Central memory CD8-positive, alpha-beta T cell (primary cell): ENCODE data around the gene PACSIN2.
A peak's percentile ranks its signal among the peaks of the same experiment; 100 is the strongest.
"Not testable (repeated sequence)": the region's sequence is repeated elsewhere in the genome, so short reads cannot be mapped to it uniquely, and the experiment has no call there.

Experiments used
- ATAC-seq: fragments of 150-1000 bp; cut with Tn5 transposase; replicated peaks from 2 replicates; pipeline ENCODE4 v1.10.0; 2022; ENCODE audit warnings: mild to moderate bottlenecking, moderate FRiP score, moderate number of reproducible peaks; ENCODE audit not compliant: poor library complexity, severe bottlenecking; ENCODE audit errors: extremely low read depth
- DNase-seq, 2 donors: peaks; one replicate each; pipeline ENCODE4 v3.0.0; 2021; ENCODE audit warnings: low spot score in 2 of 2
- H3K27ac Mint-ChIP-seq: one replicate; pipeline ENCODE4 v1.8.0; 2022; ENCODE audit warnings: low read depth, mild to moderate bottlenecking, moderate library complexity, mixed read lengths
- H3K27me3 Mint-ChIP-seq: one replicate; pipeline ENCODE4 v1.8.0; 2022; ENCODE audit warnings: mixed read lengths
- H3K36me3 Mint-ChIP-seq: one replicate; pipeline ENCODE4 v1.8.0; 2022; ENCODE audit warnings: mild to moderate bottlenecking, moderate library complexity, mixed read lengths; ENCODE audit not compliant: insufficient read depth
- H3K4me1 Mint-ChIP-seq: one replicate; pipeline ENCODE4 v1.8.0; 2022; ENCODE audit warnings: mixed read lengths
- H3K4me3 Mint-ChIP-seq: one replicate; pipeline ENCODE4 v1.8.0; 2022; ENCODE audit warnings: mild to moderate bottlenecking, moderate library complexity, mixed read lengths
- H3K9me3 Mint-ChIP-seq: one replicate; pipeline ENCODE4 v1.8.0; 2022; ENCODE audit warnings: mixed read lengths

The PACSIN2 gene

GRCh38 chr22:42966497-42966896 is 48.5 kb downstream of the PACSIN2 start:
- H3K27me3 Mint-ChIP-seq, result no peaks in the 10 kb centered on the region
- peaks cover 52% of the 10 kb centered on the region for H3K4me1 Mint-ChIP-seq
- no peak overlapping the region for H3K27ac Mint-ChIP-seq
- DNase-seq, result no peak
- no peak for ATAC-seq
- H3K9me3 Mint-ChIP-seq, result no peaks in the 10 kb centered on the region
- H3K4me3 Mint-ChIP-seq, result no peak overlapping the region
- H3K36me3 Mint-ChIP-seq, result peaks cover 18% of the 10 kb centered on the region

- peaks cover 58% of the 10 kb centered on the region for H3K4me1 Mint-ChIP-seq
- H3K27ac Mint-ChIP-seq, result no peak overlapping the region
- no peaks in the 10 kb centered on the region for H3K27me3 Mint-ChIP-seq
- no peaks in the 10 kb centered on the region for H3K9me3 Mint-ChIP-seq
- DNase-seq, result no peak
- H3K4me3 Mint-ChIP-seq, result no peak overlapping the region
- no peak for ATAC-seq
- peaks cover 20% of the 10 kb centered on the region for H3K36me3 Mint-ChIP-seq
Measured at GRCh38 chr22:42964994-42965699, 49.8 kb downstream of the PACSIN2 start.

DNA sequence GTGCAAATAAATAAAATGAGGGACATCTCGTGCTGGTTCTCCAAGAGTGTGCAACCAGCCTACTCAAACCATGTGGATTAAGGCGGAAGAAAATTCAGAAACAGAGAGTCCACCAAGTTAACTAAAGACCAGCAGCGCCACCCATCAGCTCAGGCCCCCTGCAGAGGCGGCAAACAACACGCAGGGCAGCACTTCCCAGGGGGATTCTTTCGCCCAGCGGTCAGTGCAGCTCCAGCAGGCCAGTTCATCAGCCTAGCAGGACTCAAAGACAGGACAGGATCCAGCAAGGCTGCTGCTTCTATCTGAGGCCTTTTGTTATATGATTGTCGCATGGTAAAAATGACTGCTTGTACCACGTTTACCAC is 51.7 kb downstream of the PACSIN2 start:
- H3K4me3 Mint-ChIP-seq, result no peak overlapping the region
- H3K27ac Mint-ChIP-seq, result no peak overlapping the region
- peaks cover 26% of the 10 kb centered on the region for H3K36me3 Mint-ChIP-seq
- DNase-seq, result no peak
- peaks cover 69% of the 10 kb centered on the region for H3K4me1 Mint-ChIP-seq
- no peak for ATAC-seq
- H3K27me3 Mint-ChIP-seq, result no peaks in the 10 kb centered on the region
- no peaks in the 10 kb centered on the region for H3K9me3 Mint-ChIP-seq

DNA sequence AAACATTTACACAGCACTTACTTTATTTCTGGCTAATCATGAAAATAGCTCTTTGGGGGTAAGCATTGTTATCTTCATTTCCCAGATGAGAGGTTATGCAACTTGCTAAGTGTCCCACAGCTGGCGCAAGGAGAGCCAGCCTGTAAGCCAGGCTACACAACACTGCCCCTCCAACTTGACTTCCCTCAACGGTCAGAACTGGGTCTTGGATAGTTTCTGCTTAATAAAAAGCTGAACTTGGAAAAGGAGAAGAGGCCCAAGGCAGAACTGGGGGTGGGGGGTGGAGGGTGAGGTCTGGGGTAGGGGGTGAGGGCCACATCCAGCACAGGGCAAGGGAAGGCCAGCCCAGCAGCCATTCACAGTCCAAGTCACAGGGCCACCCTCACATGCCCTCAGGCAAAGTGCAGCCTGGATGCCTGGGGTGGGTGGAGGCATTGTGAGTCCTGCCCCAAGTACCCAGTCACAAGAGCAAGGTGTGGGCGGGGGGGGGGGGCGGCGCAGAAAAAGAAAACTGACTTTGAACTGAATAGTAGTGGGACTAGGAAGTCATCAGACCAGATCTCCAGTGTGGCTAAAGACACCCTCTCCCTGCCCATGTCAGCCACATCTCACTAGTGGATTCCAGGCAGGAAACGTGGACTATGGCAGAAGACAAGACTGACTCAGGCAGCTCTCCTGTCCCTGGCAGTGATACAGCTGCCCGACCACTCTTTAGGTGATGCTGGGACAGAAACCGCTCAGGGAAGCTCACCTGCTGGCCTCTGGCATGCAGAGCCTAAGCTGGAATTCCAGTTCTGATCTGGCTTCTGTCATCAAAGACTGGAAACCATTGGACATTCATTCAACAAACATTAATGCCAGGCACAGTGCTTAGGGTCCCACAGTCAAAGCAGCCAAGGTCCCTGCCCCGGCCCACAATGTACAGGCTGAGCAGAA is 52.4 kb downstream of the PACSIN2 start:
- H3K36me3 Mint-ChIP-seq, result peaks cover 26% of the 10 kb centered on the region
- H3K4me3 Mint-ChIP-seq, result no peak overlapping the region
- peaks cover 68% of the 10 kb centered on the region for H3K4me1 Mint-ChIP-seq
- no peaks in the 10 kb centered on the region for H3K9me3 Mint-ChIP-seq
- no peaks in the 10 kb centered on the region for H3K27me3 Mint-ChIP-seq
- no peak overlapping the region for H3K27ac Mint-ChIP-seq
- no peak for DNase-seq
- ATAC-seq, result no peak

GRCh38 chr22:42961810-42962209 is 53.1 kb downstream of the PACSIN2 start:
- peaks cover 67% of the 10 kb centered on the region for H3K4me1 Mint-ChIP-seq
- H3K4me3 Mint-ChIP-seq, result no peak overlapping the region
- no peak for DNase-seq
- H3K36me3 Mint-ChIP-seq, result peaks cover 21% of the 10 kb centered on the region
- H3K27ac Mint-ChIP-seq, result no peak overlapping the region
- ATAC-seq, result no peak
- no peaks in the 10 kb centered on the region for H3K27me3 Mint-ChIP-seq
- H3K9me3 Mint-ChIP-seq, result no peaks in the 10 kb centered on the region

- not testable (repeated sequence) for H3K9me3 Mint-ChIP-seq, H3K27ac Mint-ChIP-seq, DNase-seq, ATAC-seq, H3K27me3 Mint-ChIP-seq, H3K4me3 Mint-ChIP-seq
- peaks cover 66% of the 10 kb centered on the region for H3K4me1 Mint-ChIP-seq
- H3K36me3 Mint-ChIP-seq, result peaks cover 21% of the 10 kb centered on the region
Measured at GRCh38 chr22:42961400-42961690, 53.6 kb downstream of the PACSIN2 start.

DNA sequence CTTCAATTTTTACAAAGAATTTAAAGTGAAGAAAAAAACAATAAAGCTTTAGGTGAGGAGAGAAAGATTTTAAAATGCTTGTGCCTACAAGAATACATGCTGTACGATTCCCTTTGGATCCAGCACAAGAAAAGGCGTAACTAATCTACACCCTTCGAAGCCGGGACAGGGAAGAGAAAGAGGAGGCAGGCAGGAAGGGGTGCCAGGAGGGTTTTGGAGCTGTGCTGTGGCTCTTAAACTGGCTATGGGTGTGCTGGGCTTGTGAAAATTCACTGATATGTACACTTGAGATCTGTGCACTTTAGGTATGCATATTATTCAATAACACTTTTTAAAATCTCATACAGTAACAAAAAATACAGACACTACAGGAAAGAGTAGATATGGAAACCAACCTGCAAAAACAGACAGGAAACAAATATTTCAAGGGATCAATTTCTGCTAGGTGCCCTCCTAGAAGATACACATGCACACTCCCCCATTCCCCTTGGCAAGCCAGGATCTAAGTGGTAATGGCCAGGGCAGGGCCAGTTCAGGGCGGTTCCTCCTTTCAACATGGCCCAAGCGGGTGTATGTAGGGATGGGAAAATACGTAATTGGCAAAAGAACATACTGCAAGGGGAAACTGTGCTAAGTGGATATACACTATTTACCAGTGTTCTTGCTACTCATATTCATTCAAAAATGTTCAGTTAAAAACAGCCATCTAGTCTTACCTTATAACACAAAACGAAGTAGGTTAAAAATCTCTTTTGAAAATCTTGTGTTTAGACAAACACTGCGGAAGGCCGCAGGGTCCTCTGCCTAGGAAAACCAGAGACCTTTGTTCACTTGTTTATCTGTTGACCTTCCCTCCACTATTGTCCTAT is 54.2 kb downstream of the PACSIN2 start:
- peaks cover 64% of the 10 kb centered on the region for H3K4me1 Mint-ChIP-seq
- no peaks in the 10 kb centered on the region for H3K9me3 Mint-ChIP-seq
- H3K27ac Mint-ChIP-seq, result peak overlapping the region; percentile 34
- peaks cover 18% of the 10 kb centered on the region for H3K36me3 Mint-ChIP-seq
- DNase-seq, result no peak
- H3K4me3 Mint-ChIP-seq, result no peak overlapping the region
- no peaks in the 10 kb centered on the region for H3K27me3 Mint-ChIP-seq
- ATAC-seq, result no peak

GRCh38 chr22:42959576-42960509 is 55.1 kb downstream of the PACSIN2 start:
- Mint-ChIP-seq H3K4me1 (peaks cover 58% of the 10 kb centered on the region), H3K27ac (peak overlapping the region; percentile 34), H3K36me3 (peaks cover 18% of the 10 kb centered on the region), H3K27me3 (no peaks in the 10 kb centered on the region), H3K4me3 (no peak overlapping the region), H3K9me3 (no peaks in the 10 kb centered on the region)
- DNase-seq (no peak), ATAC-seq (no peak)

- Mint-ChIP-seq H3K4me3 (no peak overlapping the region), H3K4me1 (peaks cover 55% of the 10 kb centered on the region), H3K27me3 (no peaks in the 10 kb centered on the region), H3K27ac (no peak overlapping the region), H3K36me3 (peaks cover 17% of the 10 kb centered on the region), H3K9me3 (no peaks in the 10 kb centered on the region)
- ATAC-seq (no peak), DNase-seq (no peak)
Measured at GRCh38 chr22:42958937-42959336, 56.0 kb downstream of the PACSIN2 start.

DNA sequence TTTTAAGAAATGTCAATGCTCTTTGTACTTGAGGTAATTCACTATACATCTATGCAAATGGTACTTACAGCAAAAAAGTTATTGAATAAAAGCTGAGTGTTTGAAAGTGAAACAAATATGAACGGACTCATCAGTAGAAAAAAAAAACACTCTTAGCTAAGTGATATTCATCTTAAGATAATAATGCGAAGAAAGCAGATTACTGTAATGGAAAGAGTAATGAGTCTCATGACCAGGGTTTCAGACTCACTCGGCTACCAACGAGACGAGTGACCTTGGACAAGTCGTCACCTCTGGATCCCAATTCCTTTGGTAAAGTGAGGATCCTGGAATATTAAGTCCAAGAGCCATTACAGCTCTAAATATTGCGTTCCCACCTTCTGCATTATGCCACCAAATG is 57.0 kb downstream of the PACSIN2 start:
- DNase-seq (no peak), ATAC-seq (no peak)
- no peaks in the 10 kb centered on the region for H3K9me3 Mint-ChIP-seq
- H3K4me1 Mint-ChIP-seq, result peaks cover 56% of the 10 kb centered on the region
- H3K4me3 Mint-ChIP-seq, result no peak overlapping the region
- no peaks in the 10 kb centered on the region for H3K27me3 Mint-ChIP-seq
- no peak overlapping the region for H3K27ac Mint-ChIP-seq
- peaks cover 9% of the 10 kb centered on the region for H3K36me3 Mint-ChIP-seq

DNA sequence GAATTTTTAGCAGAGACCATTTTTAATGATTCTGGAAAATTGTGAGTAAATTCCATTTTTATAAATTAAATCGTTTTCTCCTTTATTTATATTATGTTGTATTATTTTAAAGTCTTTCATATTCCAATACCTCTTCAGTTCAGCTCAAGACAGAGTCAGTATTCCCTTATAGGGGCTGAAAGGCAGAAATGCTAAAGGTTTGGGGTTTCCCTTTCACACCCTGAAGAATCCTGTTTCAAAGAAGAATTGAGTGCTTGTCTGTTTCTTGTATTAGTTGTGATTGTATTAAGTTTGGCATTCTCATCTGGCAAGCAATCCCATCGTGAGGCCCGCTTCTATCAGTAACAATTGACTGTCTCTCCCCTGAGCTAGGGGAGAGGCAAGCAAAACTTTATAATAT is 57.4 kb downstream of the PACSIN2 start:
- Mint-ChIP-seq H3K27me3 (no peaks in the 10 kb centered on the region), H3K9me3 (no peaks in the 10 kb centered on the region), H3K27ac (no peak overlapping the region), H3K36me3 (peaks cover 9% of the 10 kb centered on the region), H3K4me1 (peaks cover 53% of the 10 kb centered on the region), H3K4me3 (no peak overlapping the region)
- DNase-seq (no peak), ATAC-seq (no peak)

DNA sequence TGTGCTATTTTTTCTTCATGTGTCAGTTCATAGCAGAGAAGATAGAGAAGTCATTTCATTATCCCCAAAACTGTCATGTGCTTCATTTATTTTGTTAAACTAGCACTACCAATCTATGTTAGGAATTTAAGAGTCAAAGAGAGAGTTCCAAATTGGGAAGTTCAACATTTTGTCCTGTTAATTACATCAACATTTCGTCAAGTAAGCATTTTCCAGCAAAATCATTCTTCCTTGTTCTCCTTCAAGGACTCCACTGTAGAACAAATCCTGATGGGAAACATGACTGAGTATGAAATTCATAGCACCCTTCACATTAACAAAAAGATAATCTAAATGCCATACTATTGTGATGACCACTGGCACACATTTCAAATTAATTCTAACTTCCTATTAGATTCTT is 59.1 kb downstream of the PACSIN2 start:
- DNase-seq (no peak), ATAC-seq (no peak)
- Mint-ChIP-seq H3K9me3 (no peaks in the 10 kb centered on the region), H3K4me3 (no peak overlapping the region), H3K36me3 (peaks cover 8% of the 10 kb centered on the region), H3K27me3 (no peaks in the 10 kb centered on the region), H3K27ac (no peak overlapping the region), H3K4me1 (peaks cover 59% of the 10 kb centered on the region)
